WERI-Rb-1 (cell line): Measurements from ENCODE around the gene MISP.
"Not testable (repeated sequence)": the region's sequence is repeated elsewhere in the genome, so short reads cannot be mapped to it uniquely, and the experiment has no call there.

ENCODE experiments used
- DNase-seq: peaks from one replicate; pipeline ENCODE4 v3.0.0-alpha.2; 2020
- H3K27ac ChIP-seq: fragments of 250-450 bp; sonication (Bioruptor Pico); 2 replicates; pipeline ENCODE4 v1.5.1; 2020; ENCODE audit warnings: mild to moderate bottlenecking, moderate library complexity
- H3K27me3 ChIP-seq: fragments of 250-450 bp; sonication (Bioruptor Pico); 2 replicates; pipeline ENCODE4 v1.5.1; 2021; ENCODE audit warnings: mild to moderate bottlenecking, low read depth, moderate library complexity; ENCODE audit not compliant: insufficient read depth, severe bottlenecking
- H3K36me3 ChIP-seq: fragments of 250-450 bp; sonication (Bioruptor Pico); 2 replicates; pipeline ENCODE4 v1.5.1; 2020; ENCODE audit warnings: mild to moderate bottlenecking, moderate library complexity
- H3K4me3 ChIP-seq: 2 replicates; pipeline ENCODE4 v1.5.1; 2011; ENCODE audit warnings: low read depth, mild to moderate bottlenecking, control low read depth, low read length
- H3K9me3 ChIP-seq: fragments of 250-450 bp; sonication (Bioruptor Pico); 2 replicates; pipeline ENCODE4 v1.5.1; 2021; ENCODE audit warnings: mild to moderate bottlenecking, moderate library complexity; ENCODE audit not compliant: severe bottlenecking
- CTCF ChIP-seq: IDR thresholded peaks from 2 replicates; pipeline ENCODE4 v1.5.1; 2011; ENCODE audit warnings: low read depth, mild to moderate bottlenecking, control low read depth, inconsistent platforms, low read length

The MISP gene

GRCh38 chr19:743168-743687, 7.7 kb upstream of the MISP start:
- TF ChIP-seq CTCF = no peak
- H3K4me3 ChIP-seq = no peak overlapping the region
- H3K27ac ChIP-seq = no peak overlapping the region
- peaks cover 23% of the 10 kb centered on the region for H3K36me3 ChIP-seq
- H3K27me3 ChIP-seq = no peaks in the 10 kb centered on the region
- no peak for DNase-seq
- H3K9me3 ChIP-seq = peaks cover 15% of the 10 kb centered on the region

- not testable (repeated sequence) for H3K27ac ChIP-seq, H3K27me3 ChIP-seq, H3K4me3 ChIP-seq, DNase-seq
- peaks cover 15% of the 10 kb centered on the region for H3K9me3 ChIP-seq
- peaks cover 18% of the 10 kb centered on the region for H3K36me3 ChIP-seq
These were observed 5.8 kb upstream of the MISP start for GRCh38 chr19:745138-745537.

GRCh38 chr19:746208-746819, 4.6 kb upstream of the MISP start:
- TF ChIP-seq CTCF = no peak
- peaks cover 15% of the 10 kb centered on the region for H3K9me3 ChIP-seq
- H3K36me3 ChIP-seq = peaks cover 11% of the 10 kb centered on the region
- no peak overlapping the region for H3K4me3 ChIP-seq
- no peak for DNase-seq
- H3K27ac ChIP-seq = no peak overlapping the region
- H3K27me3 ChIP-seq = no peaks in the 10 kb centered on the region

- Histone ChIP-seq H3K36me3 (peaks cover 11% of the 10 kb centered on the region), H3K27me3 (no peaks in the 10 kb centered on the region), H3K27ac (no peak overlapping the region), H3K9me3 (peaks cover 15% of the 10 kb centered on the region), H3K4me3 (no peak overlapping the region)
- no peak for DNase-seq
- TF ChIP-seq CTCF = no peak
These were observed 4.0 kb upstream of the MISP start for GRCh38 chr19:746956-747355.

- H3K9me3 ChIP-seq = peaks cover 15% of the 10 kb centered on the region
- no peak for TF ChIP-seq CTCF
- DNase-seq = no peak
- H3K4me3 ChIP-seq = no peak overlapping the region
- H3K36me3 ChIP-seq = peaks cover 11% of the 10 kb centered on the region
- H3K27me3 ChIP-seq = no peaks in the 10 kb centered on the region
- H3K27ac ChIP-seq = no peak overlapping the region
These were observed 3.3 kb upstream of the MISP start for GRCh38 chr19:747432-748273.

GRCh38 chr19:748274-748598, 2.7 kb upstream of the MISP start:
- Histone ChIP-seq H3K9me3 (peaks cover 15% of the 10 kb centered on the region), H3K4me3 (no peak overlapping the region), H3K27me3 (no peaks in the 10 kb centered on the region), H3K36me3 (peaks cover 11% of the 10 kb centered on the region), H3K27ac (no peak overlapping the region)
- no peak for TF ChIP-seq CTCF
- DNase-seq = no peak
